Right forelimb (tissue), 1 donor: ENCODE measurements around the gene GLUD2.
"Not testable (repeated sequence)": the region's sequence is repeated elsewhere in the genome, so short reads cannot be mapped to it uniquely, and the experiment has no call there.

Experiments used
- DNase-seq: peaks from one replicate; pipeline ENCODE4 v3.0.0-alpha.2; 2018

The GLUD2 gene

GRCh38 chrX:121047441-121048419 is at the start of gene GLUD2:
TSS of gene GLUD2 (plus strand) at chrX:121047610. CDS start at chrX:121047685, 75 bp downstream.
- peak; percentile 50 for DNase-seq

GRCh38 chrX:120999413-120999812 is 48.0 kb upstream of the GLUD2 start:
- DNase-seq, result no peak

- DNase-seq, result no peak
Observed at GRCh38 chrX:121000589-121000988, 46.8 kb upstream of the GLUD2 start.

- DNase-seq, result no peak
Observed at GRCh38 chrX:121008920-121009319, 38.5 kb upstream of the GLUD2 start.

- DNase-seq, result no peak
Observed at GRCh38 chrX:121009764-121010163, 37.6 kb upstream of the GLUD2 start.

GRCh38 chrX:121010218-121010617 is 37.2 kb upstream of the GLUD2 start:
- no peak for DNase-seq

- no peak for DNase-seq
Observed at GRCh38 chrX:121011254-121011653, 36.2 kb upstream of the GLUD2 start.

- DNase-seq, result no peak
Observed at GRCh38 chrX:121013897-121014455, 33.4 kb upstream of the GLUD2 start.

- no peak for DNase-seq
Observed at GRCh38 chrX:121014826-121015225, 32.6 kb upstream of the GLUD2 start.

- DNase-seq, result no peak
Observed at GRCh38 chrX:121028419-121028818, 19.0 kb upstream of the GLUD2 start.

GRCh38 chrX:121030083-121030482 is 17.3 kb upstream of the GLUD2 start:
- DNase-seq, result no peak

GRCh38 chrX:121032531-121032930 is 14.9 kb upstream of the GLUD2 start:
- no peak for DNase-seq

GRCh38 chrX:121036137-121036536 is 11.3 kb upstream of the GLUD2 start:
- no peak for DNase-seq

- DNase-seq, result no peak
Observed at GRCh38 chrX:121036951-121037350, 10.5 kb upstream of the GLUD2 start.

- no peak for DNase-seq
Observed at GRCh38 chrX:121050781-121051180, 3.4 kb downstream of the GLUD2 start.

GRCh38 chrX:121052122-121052521 is 4.7 kb downstream of the GLUD2 start:
- no peak for DNase-seq

GRCh38 chrX:121062289-121062688 is 14.9 kb downstream of the GLUD2 start:
- DNase-seq, result no peak

- no peak for DNase-seq
Observed at GRCh38 chrX:121064579-121064978, 17.2 kb downstream of the GLUD2 start.

- DNase-seq, result not testable (repeated sequence)
Observed at GRCh38 chrX:121084247-121084646, 36.8 kb downstream of the GLUD2 start.

- DNase-seq, result no peak
Observed at GRCh38 chrX:121084903-121085611, 37.6 kb downstream of the GLUD2 start.

- DNase-seq, result no peak
Observed at GRCh38 chrX:121085612-121086010, 38.2 kb downstream of the GLUD2 start.

- no peak for DNase-seq
Observed at GRCh38 chrX:121093011-121093410, 45.6 kb downstream of the GLUD2 start.
